DND-41 (cell line): Measurements from ENCODE around the gene TRIM32.

Source experiments
- ATAC-seq: fragments of 200-7000 bp; cut with Tn5 transposase; 3 replicates; pipeline ENCODE4 v1.9.1; 2021; ENCODE audit warnings: low read depth; ENCODE audit not compliant: insufficient read depth
- DNase-seq: peaks from one replicate; pipeline ENCODE4 v3.0.0-alpha.2; 2020
- H2AFZ ChIP-seq: 2 replicates; pipeline ENCODE4 v1.6.0; 2012; ENCODE audit warnings: low read depth, low read length
- H3K27ac ChIP-seq: 2 replicates; pipeline ENCODE4 v1.5.1; 2012; ENCODE audit warnings: low read length, inconsistent platforms
- H3K27me3 ChIP-seq: fragments of 200-600 bp; sonication (generic); 2 replicates; pipeline ENCODE4 v1.6.0; 2012; ENCODE audit warnings: low read length, mild to moderate bottlenecking, inconsistent platforms; ENCODE audit not compliant: insufficient read depth, poor library complexity
- H3K36me3 ChIP-seq: 2 replicates; pipeline ENCODE4 v1.5.1; 2012; ENCODE audit warnings: low read length, inconsistent platforms; ENCODE audit not compliant: insufficient read depth
- H3K4me1 ChIP-seq: 2 replicates; pipeline ENCODE4 v1.5.1; 2012; ENCODE audit warnings: mild to moderate bottlenecking, low read length; ENCODE audit not compliant: insufficient read depth
- H3K4me2 ChIP-seq: 2 replicates; pipeline ENCODE4 v1.6.0; 2012; ENCODE audit warnings: mild to moderate bottlenecking, moderate library complexity, low read length, inconsistent platforms; ENCODE audit not compliant: insufficient read depth
- H3K4me3 ChIP-seq, 2 experiments: fragments of 200-600 bp in 1 of 2; shearing (Covaris generic) in 1 of 2; 2 replicates each; pipeline ENCODE4 v1.5.1; 2012 to 2016; ENCODE audit warnings: inconsistent platforms in 2 of 2, low read length in 2 of 2, mild to moderate bottlenecking in 2 of 2, low read depth in 1 of 2, moderate library complexity in 1 of 2
- H3K79me2 ChIP-seq: 2 replicates; pipeline ENCODE4 v1.6.0; 2012; ENCODE audit warnings: low read length, inconsistent platforms; ENCODE audit not compliant: insufficient read depth
- H3K9ac ChIP-seq: 2 replicates; pipeline ENCODE4 v1.6.0; 2012; ENCODE audit warnings: low read depth, mild to moderate bottlenecking, inconsistent platforms, low read length, moderate library complexity
- H3K9me3 ChIP-seq: 2 replicates; pipeline ENCODE4 v1.5.1; 2012; ENCODE audit warnings: low read length, moderate library complexity, mild to moderate bottlenecking, inconsistent platforms; ENCODE audit not compliant: insufficient read depth, severe bottlenecking
- H4K20me1 ChIP-seq: 2 replicates; pipeline ENCODE4 v1.6.0; 2012; ENCODE audit warnings: low read length; ENCODE audit not compliant: insufficient read depth
- CTCF ChIP-seq: IDR thresholded peaks from 2 replicates; pipeline ENCODE4 v1.5.1; 2012; ENCODE audit warnings: borderline replicate concordance, low read length, moderate library complexity, mild to moderate bottlenecking; ENCODE audit not compliant: poor library complexity, severe bottlenecking; ENCODE audit errors: extremely low read depth
- EZH2 ChIP-seq: IDR thresholded peaks from 3 replicates; pipeline ENCODE4 v1.6.1; 2012; ENCODE audit warnings: borderline replicate concordance, low read depth, mild to moderate bottlenecking, moderate library complexity, low read length, inconsistent platforms; ENCODE audit not compliant: severe bottlenecking

TRIM32 gene

GRCh38 chr9:116691607-116692006 lies 4.5 kb downstream of the TRIM32 start:
- Histone ChIP-seq H3K9ac (no peak overlapping the region), H3K79me2 (peaks cover 18% of the 10 kb centered on the region)
- TF ChIP-seq EZH2 (no peak), CTCF (no peak)

GRCh38 chr9:116692616-116693015 lies 5.5 kb downstream of the TRIM32 start:
- H3K27me3 ChIP-seq: no peaks in the 10 kb centered on the region
- H2AFZ ChIP-seq: no peak overlapping the region
- H3K36me3 ChIP-seq: peaks cover 3% of the 10 kb centered on the region
- no peak overlapping the region for H3K4me3 ChIP-seq
- ATAC-seq (no peak), DNase-seq (no peak)
- no peaks in the 10 kb centered on the region for H3K9me3 ChIP-seq
- H3K9ac ChIP-seq: no peak overlapping the region
- H3K4me2 ChIP-seq: no peak overlapping the region
- peaks cover 6% of the 10 kb centered on the region; the same call in 1 of the 2 replicates for H4K20me1 ChIP-seq
- H3K79me2 ChIP-seq: peaks cover 17% of the 10 kb centered on the region
- TF ChIP-seq CTCF: no peak
- TF ChIP-seq EZH2: no peak
- H3K27ac ChIP-seq: no peak overlapping the region
- peaks cover 22% of the 10 kb centered on the region for H3K4me1 ChIP-seq

More at GRCh38 chr9:116691607-116692006, 4.5 kb downstream of the TRIM32 start:
- Histone ChIP-seq H3K27ac (no peak overlapping the region), H3K9me3 (no peaks in the 10 kb centered on the region), H2AFZ (no peak overlapping the region), H3K27me3 (no peaks in the 10 kb centered on the region), H3K4me3 (no peak overlapping the region), H3K36me3 (no peaks in the 10 kb centered on the region), H3K4me1 (peaks cover 27% of the 10 kb centered on the region), H3K4me2 (no peak overlapping the region), H4K20me1 (peaks cover 6% of the 10 kb centered on the region; the same call in 1 of the 2 replicates)
- ATAC-seq (no peak), DNase-seq (no peak)

GRCh38 chr9:116693233-116693731 lies 6.2 kb downstream of the TRIM32 start:
- Histone ChIP-seq H3K27me3 (no peaks in the 10 kb centered on the region), H3K79me2 (peaks cover 10% of the 10 kb centered on the region), H3K9me3 (no peaks in the 10 kb centered on the region), H3K4me1 (peaks cover 15% of the 10 kb centered on the region), H3K27ac (no peak overlapping the region), H3K9ac (no peak overlapping the region), H3K36me3 (peaks cover 10% of the 10 kb centered on the region), H3K4me3 (no peak overlapping the region), H3K4me2 (no peak overlapping the region), H2AFZ (no peak overlapping the region), H4K20me1 (peaks cover 6% of the 10 kb centered on the region; the same call in 1 of the 2 replicates)
- DNase-seq: no peak
- ATAC-seq: no peak
- TF ChIP-seq EZH2 (no peak), CTCF (no peak)
